Hematopoietic multipotent progenitor cell treated with erythropoietin and hydrocortisone succinate and interleukin-3 and kit ligand, for 4 days (in vitro differentiated cells): Measurements from ENCODE around the gene CMTM4.
"Not testable (repeated sequence)": the region's sequence is repeated elsewhere in the genome, so short reads cannot be mapped to it uniquely, and the experiment has no call there.

Source experiments
- DNase-seq: peaks from one replicate; pipeline ENCODE4 v3.0.0-alpha.2; 2015

Gene CMTM4

GRCh38 chr16:66588981-66589713, 107.4 kb downstream of the CMTM4 start:
- DNase-seq = peak; percentile 93

DNA sequence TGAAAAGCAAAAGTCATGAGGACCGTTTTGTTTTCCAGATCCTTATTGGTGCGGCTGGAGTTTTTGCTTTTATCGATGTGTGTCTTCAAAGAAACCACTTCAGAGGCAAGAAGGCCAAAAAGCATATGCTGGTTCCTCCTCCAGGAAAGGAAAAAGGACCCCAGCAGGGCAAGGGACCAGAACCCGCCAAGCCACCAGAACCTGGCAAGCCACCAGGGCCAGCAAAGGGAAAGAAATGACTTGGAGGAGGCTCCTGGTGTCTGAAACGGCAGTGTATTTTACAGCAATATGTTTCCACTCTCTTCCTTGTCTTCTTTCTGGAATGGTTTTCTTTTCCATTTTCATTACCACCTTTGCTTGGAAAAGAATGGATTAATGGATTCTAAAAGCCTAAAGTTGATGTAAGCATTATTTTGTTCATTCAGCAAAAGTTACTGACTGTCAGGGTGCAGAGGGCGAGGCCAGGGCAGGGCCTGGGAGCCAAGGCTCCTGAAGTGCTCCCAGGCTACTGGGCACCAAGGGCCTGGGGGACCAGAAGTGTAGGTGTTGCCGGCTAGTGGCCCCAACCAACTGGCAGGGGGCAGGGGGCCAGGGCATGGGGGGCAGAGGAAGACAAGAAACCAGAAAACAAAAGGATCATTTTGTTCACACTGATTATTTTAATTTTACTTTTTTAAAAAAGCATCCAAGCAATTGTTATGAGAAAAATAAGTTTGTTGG, 108.5 kb downstream of the CMTM4 start:
- DNase-seq = no peak

DNA sequence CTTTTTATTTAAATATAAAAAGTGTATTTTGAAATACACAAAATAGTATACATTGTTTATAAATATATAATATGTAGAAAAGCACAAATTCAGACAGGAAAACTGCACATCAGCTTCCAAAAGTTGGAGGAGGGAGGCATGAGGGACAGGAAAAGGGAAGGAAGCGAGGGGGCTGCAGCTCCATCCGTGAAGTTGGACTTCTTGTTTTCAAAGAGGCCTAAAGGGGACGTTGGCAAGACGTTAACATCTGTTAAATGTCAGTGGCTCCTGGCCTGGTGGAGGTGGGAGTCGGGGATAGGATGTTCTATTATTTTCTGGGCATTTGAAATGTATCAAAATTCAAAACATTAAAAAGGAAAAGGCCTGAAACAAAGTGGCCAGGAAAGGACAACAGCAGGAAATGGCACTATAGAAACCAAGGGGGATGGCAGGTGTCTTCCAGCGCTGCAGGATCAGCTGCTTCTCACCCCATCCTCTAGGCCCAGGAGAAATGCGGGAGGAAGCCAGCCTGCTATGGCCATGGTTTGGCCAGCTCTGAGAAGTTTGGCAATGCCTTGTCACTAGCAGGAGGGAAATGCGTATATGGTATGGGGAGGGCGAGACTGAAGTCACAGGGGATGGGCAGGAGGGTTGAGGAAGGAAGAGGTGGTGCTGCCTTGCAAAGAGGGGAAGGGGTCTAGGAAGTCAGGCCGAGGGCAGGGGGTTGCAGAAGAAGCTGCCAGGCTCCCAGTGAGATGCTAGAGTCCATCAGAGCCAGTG, 110.9 kb downstream of the CMTM4 start:
- DNase-seq = no peak

DNA sequence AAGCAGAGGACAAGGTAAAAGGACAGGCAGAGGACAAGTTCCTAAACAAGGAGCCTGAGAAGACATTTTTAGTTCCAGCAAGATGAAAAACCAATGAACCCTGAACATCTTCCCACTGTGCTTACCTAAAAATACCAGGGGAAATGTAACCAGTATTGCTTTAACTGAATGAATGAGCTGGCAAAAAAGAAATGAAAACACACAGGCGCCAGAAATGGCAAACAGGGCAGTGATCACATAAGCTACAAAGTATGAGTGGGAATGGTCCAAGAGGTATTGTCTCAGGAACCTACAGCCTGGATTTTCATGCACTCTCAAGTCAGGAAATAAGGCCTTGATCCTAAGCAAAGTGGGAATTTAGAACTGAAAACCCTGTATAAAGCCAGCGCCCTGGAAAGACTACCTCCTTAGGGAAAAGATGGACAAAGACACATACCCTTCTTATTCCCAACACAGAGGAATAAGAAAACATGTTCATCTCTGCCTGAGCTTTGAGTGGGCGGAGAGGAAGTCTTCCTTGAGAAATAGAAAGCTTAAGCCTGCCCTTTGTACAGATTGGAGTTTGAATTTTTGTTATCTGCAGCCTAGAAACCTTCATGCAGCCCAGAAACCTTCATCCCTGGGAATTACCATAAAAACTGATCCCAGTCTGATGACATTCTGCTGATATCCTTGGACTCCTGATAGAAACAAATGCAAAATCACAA, 115.1 kb downstream of the CMTM4 start:
- no peak for DNase-seq

- DNase-seq = no peak
These were observed 115.8 kb downstream of the CMTM4 start for GRCh38 chr16:66580605-66581209.

GRCh38 chr16:66578651-66579531, 117.7 kb downstream of the CMTM4 start, which contains the start of gene CMTM2:
CMTM2 (plus strand) TSS chr16:66579463; CDS start chr16:66579608, 145 bp downstream.
- peak; percentile 72 for DNase-seq

DNA sequence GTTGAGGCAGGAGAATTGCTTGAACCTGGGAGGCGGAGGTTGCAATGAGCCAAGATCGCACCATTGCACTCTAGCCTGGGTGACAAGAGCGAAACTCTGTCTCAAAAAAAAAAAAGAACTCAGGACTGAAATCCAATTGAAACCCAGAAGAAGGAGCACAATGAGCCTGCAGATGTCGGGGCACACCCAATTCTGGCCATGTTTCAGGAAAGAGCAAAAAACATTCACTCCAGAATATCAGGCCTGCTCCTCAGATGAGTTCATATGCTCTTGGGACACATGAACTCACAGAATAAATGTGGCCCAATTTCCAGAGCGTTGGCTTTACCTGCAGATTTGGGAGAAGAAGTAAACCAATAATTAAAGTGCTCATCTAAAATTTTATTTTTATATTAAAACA, 120.2 kb downstream of the CMTM4 start:
- DNase-seq = no peak

- DNase-seq = peak; percentile 78
These were observed 121.5 kb downstream of the CMTM4 start for GRCh38 chr16:66575060-66575459.

GRCh38 chr16:66574531-66574930, 122.0 kb downstream of the CMTM4 start:
- DNase-seq = peak; percentile 89

DNA sequence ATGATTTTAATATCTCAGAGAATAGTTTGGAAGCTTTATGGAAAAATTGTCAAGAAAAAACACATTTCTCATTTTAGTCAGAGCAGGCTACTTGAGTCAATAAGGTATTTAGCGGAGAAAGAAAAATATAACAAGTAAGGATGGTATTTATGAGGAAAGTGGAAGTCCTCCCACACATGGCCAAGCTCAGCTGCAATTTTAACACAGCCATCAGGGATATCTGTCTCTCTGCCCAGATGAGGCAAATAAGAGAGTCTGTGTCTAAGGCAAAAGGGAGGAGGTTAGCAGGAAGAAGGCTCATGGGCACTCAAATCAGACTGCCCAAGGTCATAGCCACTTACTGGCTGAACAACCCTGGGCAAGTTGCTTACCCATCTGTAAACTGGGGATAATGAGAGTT, 122.5 kb downstream of the CMTM4 start:
- no peak for DNase-seq

DNA sequence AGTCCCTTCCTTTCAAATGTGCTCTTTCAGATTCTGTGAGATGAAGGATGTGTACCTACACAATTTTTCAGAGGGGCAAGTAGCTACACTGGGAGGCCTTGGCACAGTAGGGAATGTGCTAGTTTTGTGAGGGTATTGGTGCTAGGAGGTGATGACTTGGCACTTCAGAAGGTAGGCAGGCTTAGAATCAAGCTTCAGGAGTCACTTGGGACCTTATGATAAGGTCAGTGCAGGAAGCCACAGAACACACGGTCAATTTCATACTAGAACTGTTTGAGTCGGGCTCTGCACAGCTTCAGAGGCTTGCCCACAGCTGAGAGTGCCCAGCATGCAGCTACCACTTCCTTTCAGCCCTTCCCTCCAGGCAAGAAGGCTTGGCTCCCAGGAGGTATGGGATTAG, 124.2 kb downstream of the CMTM4 start:
- peak; percentile 81 for DNase-seq

DNA sequence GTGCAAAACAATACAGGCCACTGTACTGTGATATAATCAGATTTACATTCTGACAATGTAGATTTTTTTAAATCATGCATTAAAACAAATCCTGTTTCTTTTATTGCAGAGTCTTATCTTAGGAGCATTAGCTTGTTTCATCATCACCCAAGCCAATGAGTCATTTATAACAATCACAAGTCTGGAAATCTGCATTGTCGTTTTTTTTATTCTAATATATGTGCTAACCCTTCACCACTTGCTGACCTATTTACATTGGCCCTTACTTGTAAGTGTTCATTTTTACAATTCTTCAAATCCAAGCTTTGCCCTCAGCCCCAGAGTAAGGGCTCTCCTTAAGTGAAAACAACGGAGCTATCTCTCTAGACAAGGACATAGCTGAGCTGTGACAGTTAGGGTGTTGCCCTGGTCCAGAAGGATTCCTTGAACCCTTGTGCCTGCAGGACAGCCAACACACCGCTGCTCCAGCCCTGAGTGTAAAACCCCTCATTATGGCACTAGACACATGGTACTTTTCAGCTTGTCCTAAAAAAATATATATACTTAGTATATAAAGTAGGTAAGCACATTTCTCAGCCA, 126.6 kb downstream of the CMTM4 start:
- DNase-seq = peak; percentile 56

- no peak for DNase-seq
These were observed 127.4 kb downstream of the CMTM4 start for GRCh38 chr16:66569131-66569530.

DNA sequence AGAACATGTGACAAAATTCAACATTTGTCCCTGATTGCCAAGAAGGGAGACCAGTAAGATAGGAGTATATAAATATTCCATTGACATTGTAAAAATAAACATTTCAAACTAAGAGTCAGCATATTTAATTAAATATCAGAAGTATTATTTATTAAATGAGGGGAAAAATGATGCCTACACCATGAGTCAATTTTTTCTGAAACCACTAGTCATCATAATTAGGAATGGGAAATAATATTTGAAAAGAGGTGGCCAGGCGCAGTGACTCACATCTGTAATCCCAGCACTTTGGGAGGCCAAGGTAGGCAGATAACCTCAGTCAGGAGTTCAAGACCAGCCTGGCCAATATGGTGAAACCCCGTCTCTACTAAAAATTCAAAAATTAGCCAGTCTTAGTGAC, 128.2 kb downstream of the CMTM4 start:
- DNase-seq = no peak

DNA sequence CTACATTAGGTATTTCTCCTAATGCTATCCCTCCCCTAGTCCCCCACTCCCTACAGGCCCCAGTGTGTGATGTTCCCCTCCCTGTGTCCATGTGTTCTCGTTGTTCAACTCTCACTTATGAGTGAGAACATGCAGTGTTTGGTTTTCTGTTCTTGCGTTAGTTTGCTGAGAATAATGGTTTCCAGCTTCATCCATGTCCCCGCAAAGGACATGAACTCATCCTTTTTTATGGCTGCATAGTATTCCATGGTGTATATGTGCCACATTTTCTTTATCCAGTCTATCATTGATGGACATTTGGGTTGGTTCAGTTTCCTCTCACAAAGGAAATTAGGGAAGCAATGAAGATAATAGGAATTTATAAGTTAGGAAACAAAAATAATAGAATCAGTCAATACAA, 129.3 kb downstream of the CMTM4 start:
- not testable (repeated sequence) for DNase-seq

DNA sequence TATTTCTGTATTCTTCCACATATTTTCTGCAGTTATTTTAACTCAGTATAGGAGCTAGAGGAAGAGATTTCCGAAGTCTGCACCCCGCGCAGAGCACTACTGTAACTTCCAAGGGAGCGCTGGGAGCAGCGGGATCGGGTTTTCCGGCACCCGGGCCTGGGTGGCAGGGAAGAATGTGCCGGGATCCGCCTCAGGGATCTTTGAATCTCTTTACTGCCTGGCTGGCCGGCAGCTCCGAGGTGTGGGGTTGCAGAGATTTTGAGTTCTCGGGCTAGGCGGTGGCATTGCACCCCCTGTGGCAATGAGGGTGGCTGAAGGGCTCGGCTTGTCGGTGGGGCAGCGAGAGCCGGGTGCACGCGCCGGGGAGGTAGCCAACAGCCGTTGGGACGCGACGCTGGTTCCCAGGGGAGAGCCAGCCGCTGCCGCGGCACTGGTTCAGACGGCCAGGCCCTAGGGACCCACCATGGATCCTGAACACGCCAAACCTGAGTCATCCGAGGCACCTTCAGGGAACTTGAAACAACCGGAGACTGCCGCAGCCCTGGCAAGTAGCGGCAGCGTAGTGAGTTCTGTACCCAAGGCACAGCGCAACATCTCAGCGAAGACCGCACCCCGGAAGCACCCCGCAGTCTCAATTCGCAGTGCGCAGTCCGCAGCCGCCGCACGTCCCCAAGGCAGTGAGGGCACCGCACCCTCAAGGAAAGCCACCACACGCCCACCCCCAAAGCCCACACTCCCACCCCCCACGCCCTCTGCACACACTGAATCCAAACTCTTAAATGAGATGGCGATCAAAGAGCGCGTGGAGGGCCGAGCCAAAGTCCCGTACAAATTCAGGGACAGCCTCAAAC, 130.3 kb downstream of the CMTM4 start, which contains the start of gene CMTM1:
Gene CMTM1 (plus strand): TSS at position 389 of the 851 bp plus-strand sequence. CDS start 75 bp downstream, at position 464.
- DNase-seq = no peak
